GM12878 (cell line): ENCODE measurements around the gene SLC25A26.

ENCODE experiments used
- BACH1 ChIP-seq: fragments of 450-650 bp; IDR thresholded peaks from 2 replicates; pipeline ENCODE4 v1.6.1; 2017; ENCODE audit warnings: mild to moderate bottlenecking, borderline replicate concordance
- ELK1 ChIP-seq: IDR thresholded peaks from 2 replicates; pipeline ENCODE4 v1.6.1; 2012; ENCODE audit warnings: low read depth, low read length, improper control_type of control experiment
- EP300 ChIP-seq, 2 experiments: fragments of 150-350 bp in 1 of 2; IDR thresholded peaks; 2 replicates each; pipeline ENCODE4 v1.6.1; 2011 to 2012; ENCODE audit warnings: low read depth in 2 of 2, low read length in 2 of 2, borderline replicate concordance in 1 of 2, improper control_type of control experiment in 1 of 2, inconsistent platforms in 1 of 2; ENCODE audit not compliant: control insufficient read depth in 1 of 2
- MAX ChIP-seq: IDR thresholded peaks from 2 replicates; pipeline ENCODE4 v1.6.1; 2012; ENCODE audit warnings: low read depth, low read length, improper control_type of control experiment
- NBN ChIP-seq: fragments of 450-650 bp; IDR thresholded peaks from 2 replicates; pipeline ENCODE4 v1.6.1; 2016
- NFYA ChIP-seq: IDR thresholded peaks from 2 replicates; pipeline ENCODE4 v1.6.1; 2011; ENCODE audit warnings: low read depth, mild to moderate bottlenecking, low read length, improper control_type of control experiment, borderline replicate concordance
- POLR2A ChIP-seq: IDR thresholded peaks from 2 replicates; pipeline ENCODE4 v1.6.1; 2011; ENCODE audit warnings: low read depth, mild to moderate bottlenecking, low read length
- ZBTB33 ChIP-seq: fragments of 450-650 bp; IDR thresholded peaks from 2 replicates; pipeline ENCODE4 v1.6.1; 2017; ENCODE audit warnings: mild to moderate bottlenecking
- ZNF687 ChIP-seq: fragments of 450-650 bp; IDR thresholded peaks from 2 replicates; pipeline ENCODE4 v1.6.1; 2017; ENCODE audit warnings: mild to moderate bottlenecking, moderate library complexity
- TF ChIP-seq, protein P1 (sequence below), 3 experiments: IDR thresholded peaks in 2 of 3; conservative IDR thresholded peaks in 1 of 3; 2 replicates each; pipeline ENCODE4 v1.5.1; 2011; ENCODE audit warnings: low read depth in 3 of 3, low read length in 3 of 3, mild to moderate bottlenecking in 3 of 3, control low read depth in 2 of 3, moderate library complexity in 2 of 3, inconsistent platforms in 1 of 3, mixed read lengths in 1 of 3; ENCODE audit not compliant: control insufficient read depth in 2 of 3, insufficient read depth in 1 of 3; ENCODE audit errors: extremely low read depth in 1 of 3

- TF ChIP-seq ZBTB33 (no peak), ELK1 (no peak), NBN (no peak), NFYA (no peak), BACH1 (no peak), MAX (no peak), EP300 (IDR thresholded peaks at IDR 0.05; ENCODE audit: borderline replicate concordance in 1 of 2, control insufficient read depth in 1 of 2, low read depth in 2 of 2, low read length in 2 of 2) (no peak), POLR2A (no peak), ZNF687 (no peak)
- TF ChIP-seq, protein P1, sequence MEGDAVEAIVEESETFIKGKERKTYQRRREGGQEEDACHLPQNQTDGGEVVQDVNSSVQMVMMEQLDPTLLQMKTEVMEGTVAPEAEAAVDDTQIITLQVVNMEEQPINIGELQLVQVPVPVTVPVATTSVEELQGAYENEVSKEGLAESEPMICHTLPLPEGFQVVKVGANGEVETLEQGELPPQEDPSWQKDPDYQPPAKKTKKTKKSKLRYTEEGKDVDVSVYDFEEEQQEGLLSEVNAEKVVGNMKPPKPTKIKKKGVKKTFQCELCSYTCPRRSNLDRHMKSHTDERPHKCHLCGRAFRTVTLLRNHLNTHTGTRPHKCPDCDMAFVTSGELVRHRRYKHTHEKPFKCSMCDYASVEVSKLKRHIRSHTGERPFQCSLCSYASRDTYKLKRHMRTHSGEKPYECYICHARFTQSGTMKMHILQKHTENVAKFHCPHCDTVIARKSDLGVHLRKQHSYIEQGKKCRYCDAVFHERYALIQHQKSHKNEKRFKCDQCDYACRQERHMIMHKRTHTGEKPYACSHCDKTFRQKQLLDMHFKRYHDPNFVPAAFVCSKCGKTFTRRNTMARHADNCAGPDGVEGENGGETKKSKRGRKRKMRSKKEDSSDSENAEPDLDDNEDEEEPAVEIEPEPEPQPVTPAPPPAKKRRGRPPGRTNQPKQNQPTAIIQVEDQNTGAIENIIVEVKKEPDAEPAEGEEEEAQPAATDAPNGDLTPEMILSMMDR (IDR thresholded peaks at IDR 0.05 in 2 of 3, conservative IDR thresholded peaks at IDR 0.05 in 1 of 3; ENCODE audit: control insufficient read depth in 2 of 3, extremely low read depth in 1 of 3, insufficient read depth in 1 of 3, low read depth in 3 of 3, low read length in 3 of 3), result no peak
Measured at GRCh38 chr3:66203275-66203674, 17.5 kb upstream of the SLC25A26 start.
